Measurements from ENCODE around the gene PZP. TPM values are rescaled to one million over a fixed set of nuclear protein-coding genes. Genes with fewer than 3 reads are reported as not detected.

Gene PZP
- total RNA-seq, 4 donors from 2014 or later, result not detected

GRCh38 chr12:9104767-9105423, 103.3 kb downstream of the PZP start:
- peaks cover 4 to 12% of the 10 kb centered on the region in 2 donors for H3K36me3 ChIP-seq
- H3K27ac ChIP-seq, result no peak overlapping the region
- TF ChIP-seq, protein P1, sequence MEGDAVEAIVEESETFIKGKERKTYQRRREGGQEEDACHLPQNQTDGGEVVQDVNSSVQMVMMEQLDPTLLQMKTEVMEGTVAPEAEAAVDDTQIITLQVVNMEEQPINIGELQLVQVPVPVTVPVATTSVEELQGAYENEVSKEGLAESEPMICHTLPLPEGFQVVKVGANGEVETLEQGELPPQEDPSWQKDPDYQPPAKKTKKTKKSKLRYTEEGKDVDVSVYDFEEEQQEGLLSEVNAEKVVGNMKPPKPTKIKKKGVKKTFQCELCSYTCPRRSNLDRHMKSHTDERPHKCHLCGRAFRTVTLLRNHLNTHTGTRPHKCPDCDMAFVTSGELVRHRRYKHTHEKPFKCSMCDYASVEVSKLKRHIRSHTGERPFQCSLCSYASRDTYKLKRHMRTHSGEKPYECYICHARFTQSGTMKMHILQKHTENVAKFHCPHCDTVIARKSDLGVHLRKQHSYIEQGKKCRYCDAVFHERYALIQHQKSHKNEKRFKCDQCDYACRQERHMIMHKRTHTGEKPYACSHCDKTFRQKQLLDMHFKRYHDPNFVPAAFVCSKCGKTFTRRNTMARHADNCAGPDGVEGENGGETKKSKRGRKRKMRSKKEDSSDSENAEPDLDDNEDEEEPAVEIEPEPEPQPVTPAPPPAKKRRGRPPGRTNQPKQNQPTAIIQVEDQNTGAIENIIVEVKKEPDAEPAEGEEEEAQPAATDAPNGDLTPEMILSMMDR (IDR thresholded peaks at IDR 0.05), result no peak
- TF ChIP-seq POLR2A (IDR thresholded peaks at IDR 0.05), result no peak
- H3K9me3 ChIP-seq, result no peaks in the 10 kb centered on the region
- intact Hi-C loops (cut with DNase I), result no loop called here
- DNase-seq, result no peak
- no peak overlapping the region for H3K4me3 ChIP-seq (replicated peaks in 1 of 3)
- no peaks in the 10 kb centered on the region for H3K4me1 ChIP-seq
- no peaks in the 10 kb centered on the region for H3K27me3 ChIP-seq

DNA sequence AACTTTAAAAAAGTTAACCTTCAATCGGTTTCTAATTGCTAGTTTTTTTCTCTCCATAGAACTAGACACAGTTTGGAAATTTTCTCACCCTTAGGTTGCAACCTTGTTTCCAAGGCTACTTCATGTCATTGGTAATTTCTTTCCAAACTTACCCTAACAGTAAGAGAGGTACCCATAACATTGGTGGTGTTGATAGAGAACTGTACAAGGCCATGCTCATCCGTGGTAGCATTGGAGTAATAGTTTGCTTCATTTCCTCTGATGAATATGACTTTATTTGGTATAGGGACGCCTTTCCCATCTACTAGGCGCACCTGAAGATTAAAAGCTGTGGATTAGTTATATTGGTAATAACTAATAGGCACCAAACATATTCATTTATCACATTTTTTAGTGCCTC, 104.1 kb downstream of the PZP start:
- no peak overlapping the region for H3K4me3 ChIP-seq (replicated peaks in 1 of 3)
- no peaks in the 10 kb centered on the region for H3K27me3 ChIP-seq
- WGBS, 2 donors, result 63 to 73% methylated on average over 4 of the region's 4 CpGs
- TF ChIP-seq, protein P1 (IDR thresholded peaks at IDR 0.05), result no peak
- TF ChIP-seq POLR2A (IDR thresholded peaks at IDR 0.05), result no peak
- no peaks in the 10 kb centered on the region for H3K9me3 ChIP-seq
- intact Hi-C loops (cut with DNase I), result no loop called here
- no peaks in the 10 kb centered on the region for H3K4me1 ChIP-seq
- no peak overlapping the region for H3K27ac ChIP-seq
- no peak for DNase-seq
- peaks cover 11 to 12% of the 10 kb centered on the region in 2 donors for H3K36me3 ChIP-seq

DNA sequence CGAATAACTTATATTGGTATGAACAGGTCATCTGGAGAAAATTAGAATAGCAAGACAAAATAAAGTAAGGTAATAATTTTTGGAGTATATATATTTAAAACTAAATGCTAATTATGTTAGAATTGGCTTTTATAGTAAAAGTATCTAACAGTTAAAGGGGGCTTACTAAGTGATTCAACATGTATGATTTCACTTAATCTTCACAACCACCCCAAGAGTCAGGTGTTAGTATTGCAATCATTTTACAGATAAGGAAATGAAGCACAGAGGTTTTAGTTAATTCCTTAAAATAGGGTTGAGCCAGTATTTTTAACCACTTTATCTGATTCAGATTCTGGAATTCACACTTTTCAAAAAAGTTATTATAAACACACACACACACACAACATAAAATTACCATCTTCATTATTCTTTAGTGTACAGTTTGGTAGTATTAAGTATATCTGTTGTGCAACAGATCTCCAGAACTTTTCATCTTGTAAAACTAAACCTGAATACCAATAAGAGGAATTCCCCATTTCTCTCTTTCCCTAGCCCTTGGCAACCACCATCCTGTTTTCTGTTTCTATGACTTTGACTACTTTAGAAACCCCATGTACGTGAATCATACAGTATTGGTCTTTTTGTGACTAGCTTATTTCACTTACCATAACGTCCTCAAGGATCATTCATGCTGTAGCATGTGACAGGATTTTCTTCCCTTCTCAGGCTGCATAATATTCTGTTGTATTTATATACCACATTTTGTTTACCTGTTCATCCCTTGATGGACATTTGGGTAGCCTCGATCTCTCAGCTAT, 104.9 kb downstream of the PZP start:
- peaks cover 11 to 17% of the 10 kb centered on the region in 2 donors for H3K36me3 ChIP-seq

DNA sequence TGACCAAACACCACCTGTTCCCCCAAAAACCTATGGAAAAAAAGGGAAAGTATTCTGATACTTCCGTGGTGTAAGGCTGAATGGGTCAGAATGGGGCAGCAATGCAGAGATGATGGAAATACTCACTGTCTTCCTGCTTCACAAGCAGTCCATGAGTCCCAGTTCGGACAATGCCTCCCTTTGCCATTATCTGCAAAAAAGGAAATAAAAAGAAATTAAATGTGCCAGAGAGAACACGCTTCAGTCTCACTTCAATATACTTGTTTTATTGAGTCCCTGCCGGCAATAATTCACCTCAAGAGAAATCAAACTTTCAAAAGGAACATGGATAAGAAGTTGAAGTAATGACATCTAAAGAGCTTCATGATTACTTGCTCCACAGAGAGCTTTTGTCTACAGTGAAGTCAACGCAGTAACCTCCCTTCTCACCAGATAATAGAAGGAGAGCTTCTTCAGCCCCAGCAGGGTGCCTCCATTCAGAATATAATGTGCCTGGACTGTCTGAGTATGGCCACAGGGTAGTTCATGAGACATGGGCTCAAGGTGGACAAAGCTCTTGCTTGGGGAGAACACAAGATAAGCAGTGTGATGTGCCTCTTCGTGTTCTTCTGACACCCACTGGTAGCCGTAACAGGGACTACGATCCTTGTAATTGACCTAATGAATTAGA, 107.0 kb downstream of the PZP start:
- H3K36me3 ChIP-seq, result peaks cover 7 to 17% of the 10 kb centered on the region in 2 donors
- TF ChIP-seq POLR2A (IDR thresholded peaks at IDR 0.05), result no peak
- TF ChIP-seq, protein P1 (IDR thresholded peaks at IDR 0.05), result no peak
- 77 to 78% methylated on average over 8 of the region's 8 CpGs for WGBS, 2 donors
- no peaks in the 10 kb centered on the region for H3K9me3 ChIP-seq
- no peaks in the 10 kb centered on the region for H3K27me3 ChIP-seq
- no peak overlapping the region for H3K4me3 ChIP-seq (replicated peaks in 1 of 3)
- intact Hi-C loops (cut with DNase I), result no loop called here
- no peak overlapping the region for H3K27ac ChIP-seq
- no peaks in the 10 kb centered on the region for H3K4me1 ChIP-seq
- no peak for DNase-seq

More for the DNA sequence above, 104.9 kb downstream of the PZP start:
- no peak overlapping the region for H3K27ac ChIP-seq
- H3K9me3 ChIP-seq, result no peaks in the 10 kb centered on the region
- no peaks in the 10 kb centered on the region for H3K27me3 ChIP-seq
- DNase-seq, result no peak
- WGBS, 2 donors, result 82 to 87% methylated on average over 4 of the region's 4 CpGs
- intact Hi-C loops (cut with DNase I), result no loop called here
- H3K4me1 ChIP-seq, result no peaks in the 10 kb centered on the region
- TF ChIP-seq POLR2A (IDR thresholded peaks at IDR 0.05), result no peak
- TF ChIP-seq, protein P1 (IDR thresholded peaks at IDR 0.05), result no peak
- H3K4me3 ChIP-seq (replicated peaks in 1 of 3), result no peak overlapping the region
